Fibroblast of villous mesenchyme (primary cell): ENCODE measurements around the gene SUCLG2. TPM values are rescaled to one million over a fixed set of nuclear protein-coding genes. Genes with fewer than 3 reads are reported as not detected.

ENCODE experiments used
- DNase-seq: peaks from one replicate; pipeline ENCODE4 v3.0.0-alpha.2; 2010; ENCODE audit warnings: low read depth
- H3K4me3 ChIP-seq: 2 replicates; pipeline ENCODE4 v1.5.1; 2011; ENCODE audit warnings: low read depth, mild to moderate bottlenecking, low read length
- total RNA-seq: library from RNA; depleted of rRNA; stranded (reverse); fragments of >200 nt; gene quantifications from 2 replicates; pipeline ENCODE4 v1.2.3, GENCODE V29; 2012
- TF ChIP-seq, protein P1 (sequence below): IDR thresholded peaks from 2 replicates; pipeline ENCODE4 v1.5.1; 2012; ENCODE audit warnings: low read depth, mild to moderate bottlenecking, low read length; ENCODE audit not compliant: insufficient read depth

SUCLG2 gene
- total RNA-seq, 1 donor, result 45.8 TPM

DNA sequence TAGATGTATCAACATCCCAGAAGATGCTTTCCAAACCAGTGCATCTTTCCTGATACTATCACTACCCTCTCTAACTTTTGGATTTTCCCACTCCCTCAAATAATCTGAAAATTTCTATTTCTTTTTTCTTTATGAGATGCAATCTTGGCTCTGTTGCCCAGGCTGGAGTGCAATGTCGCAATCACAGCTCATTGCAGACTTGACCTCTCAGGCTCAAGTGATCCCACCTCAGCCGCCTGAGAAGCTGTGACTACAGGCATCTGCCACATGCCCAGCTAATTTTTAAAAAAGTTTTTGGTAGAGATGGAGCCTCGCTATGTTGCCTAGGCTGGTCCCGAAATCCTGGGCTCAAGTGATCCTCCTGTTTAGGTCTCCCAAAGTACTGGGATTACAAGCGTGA is 239.7 kb downstream of the SUCLG2 start:
- TF ChIP-seq, protein P1, sequence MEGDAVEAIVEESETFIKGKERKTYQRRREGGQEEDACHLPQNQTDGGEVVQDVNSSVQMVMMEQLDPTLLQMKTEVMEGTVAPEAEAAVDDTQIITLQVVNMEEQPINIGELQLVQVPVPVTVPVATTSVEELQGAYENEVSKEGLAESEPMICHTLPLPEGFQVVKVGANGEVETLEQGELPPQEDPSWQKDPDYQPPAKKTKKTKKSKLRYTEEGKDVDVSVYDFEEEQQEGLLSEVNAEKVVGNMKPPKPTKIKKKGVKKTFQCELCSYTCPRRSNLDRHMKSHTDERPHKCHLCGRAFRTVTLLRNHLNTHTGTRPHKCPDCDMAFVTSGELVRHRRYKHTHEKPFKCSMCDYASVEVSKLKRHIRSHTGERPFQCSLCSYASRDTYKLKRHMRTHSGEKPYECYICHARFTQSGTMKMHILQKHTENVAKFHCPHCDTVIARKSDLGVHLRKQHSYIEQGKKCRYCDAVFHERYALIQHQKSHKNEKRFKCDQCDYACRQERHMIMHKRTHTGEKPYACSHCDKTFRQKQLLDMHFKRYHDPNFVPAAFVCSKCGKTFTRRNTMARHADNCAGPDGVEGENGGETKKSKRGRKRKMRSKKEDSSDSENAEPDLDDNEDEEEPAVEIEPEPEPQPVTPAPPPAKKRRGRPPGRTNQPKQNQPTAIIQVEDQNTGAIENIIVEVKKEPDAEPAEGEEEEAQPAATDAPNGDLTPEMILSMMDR, result no peak
- DNase-seq, result peak; percentile 48
- H3K4me3 ChIP-seq, result no peak overlapping the region

DNA sequence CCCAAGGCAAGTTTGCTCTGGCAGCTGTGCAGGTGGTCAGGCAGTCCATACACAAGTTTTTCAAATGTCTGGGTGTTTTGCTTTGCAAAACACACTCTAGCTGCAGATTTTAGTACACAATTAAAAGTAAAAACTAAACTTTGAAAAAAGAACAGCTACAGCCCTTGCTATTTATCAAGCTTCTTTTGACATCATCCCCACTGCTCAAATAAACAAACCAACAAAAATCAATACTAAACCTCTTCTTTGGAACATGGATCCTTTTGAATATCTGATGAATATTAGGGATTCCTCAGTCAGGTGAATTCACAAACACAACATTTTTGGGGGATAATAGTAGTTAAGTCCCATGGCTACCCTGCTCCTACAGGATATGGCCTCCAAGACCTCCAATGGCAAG is 249.2 kb downstream of the SUCLG2 start:
- no peak for DNase-seq
- TF ChIP-seq, protein P1, result no peak

DNA sequence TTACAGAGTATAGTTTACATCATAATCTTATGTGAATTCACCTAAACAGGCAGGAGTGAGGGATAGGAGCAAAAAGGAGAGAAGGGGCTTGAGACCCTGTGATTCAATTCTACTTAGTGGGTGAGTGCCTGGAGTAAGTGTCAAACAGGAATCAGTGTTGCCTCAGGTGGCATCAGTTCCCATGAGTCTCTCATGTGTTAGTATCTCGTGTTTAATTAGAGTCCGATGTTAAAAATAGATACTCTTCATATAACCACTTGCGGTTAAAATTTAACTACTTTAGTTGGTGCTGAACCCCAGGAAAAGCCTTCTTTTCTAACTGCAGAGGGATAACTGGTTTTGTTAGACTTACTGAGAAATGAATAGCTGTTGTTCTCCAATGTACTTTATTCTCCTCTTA is 251.5 kb downstream of the SUCLG2 start:
- H3K4me3 ChIP-seq, result no peak overlapping the region
- TF ChIP-seq, protein P1, result no peak
- DNase-seq, result no peak

More for the DNA sequence above, 249.2 kb downstream of the SUCLG2 start:
- no peak overlapping the region for H3K4me3 ChIP-seq

DNA sequence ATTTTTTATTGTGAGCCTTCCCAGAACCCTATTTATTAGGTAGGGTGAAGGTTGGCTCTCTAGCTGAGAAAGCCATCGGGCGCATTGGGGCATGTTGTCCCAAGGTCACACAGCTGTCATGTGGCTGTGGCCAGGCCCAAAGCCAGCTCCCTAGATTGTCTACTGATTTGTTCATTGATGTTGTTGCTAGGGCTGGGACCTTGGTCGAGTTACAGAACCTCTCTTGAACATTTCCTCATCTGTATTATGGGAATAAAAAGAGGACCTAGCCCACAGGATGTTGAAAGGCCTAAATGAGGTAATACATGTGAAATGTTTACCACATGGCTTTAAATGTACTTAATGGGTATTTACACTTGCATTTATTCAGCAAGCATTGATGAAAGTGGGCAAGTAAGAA is 252.5 kb downstream of the SUCLG2 start:
- TF ChIP-seq, protein P1, result no peak
- peak; percentile 44 for DNase-seq
- H3K4me3 ChIP-seq, result no peak overlapping the region

DNA sequence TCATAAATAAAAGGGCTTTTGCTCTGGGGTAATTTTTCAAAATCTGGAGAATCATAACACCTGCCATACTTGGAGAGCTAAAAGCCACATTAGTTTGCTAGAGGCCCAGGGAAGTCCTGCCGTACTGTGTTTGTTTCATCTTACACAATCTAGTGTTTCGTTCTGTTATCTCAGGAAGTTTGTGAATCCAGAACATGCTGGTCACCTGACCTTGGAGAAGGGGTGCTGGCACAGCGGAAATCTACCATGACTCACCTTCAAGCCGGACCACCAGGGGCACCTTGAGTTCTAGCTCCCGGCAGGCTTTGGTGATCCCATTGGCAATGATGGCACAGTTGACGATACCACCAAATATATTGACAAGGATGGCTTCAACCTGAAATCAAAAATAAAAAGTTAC is 253.9 kb downstream of the SUCLG2 start:
- no peak overlapping the region for H3K4me3 ChIP-seq
- TF ChIP-seq, protein P1, result no peak
- no peak for DNase-seq

DNA sequence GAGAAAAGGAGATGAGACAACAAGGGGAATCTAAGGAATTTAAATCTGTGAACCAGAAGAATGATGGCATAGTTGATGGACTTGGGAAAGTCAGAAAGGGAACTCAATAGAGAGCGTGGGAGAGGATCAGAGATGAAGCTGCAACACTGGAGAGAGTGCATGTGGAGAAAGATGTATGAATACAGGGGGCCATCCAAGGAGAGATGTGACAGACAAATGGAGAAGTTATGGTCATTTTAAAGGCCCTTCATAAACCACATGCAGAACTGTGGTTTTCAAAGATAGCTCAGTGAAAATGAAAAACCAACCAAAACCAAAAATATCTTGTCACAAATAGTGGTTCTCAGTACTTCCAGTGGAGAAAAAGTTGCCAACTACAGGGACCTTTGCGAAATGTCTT is 265.2 kb downstream of the SUCLG2 start:
- DNase-seq, result no peak
- TF ChIP-seq, protein P1, result no peak
- no peak overlapping the region for H3K4me3 ChIP-seq

DNA sequence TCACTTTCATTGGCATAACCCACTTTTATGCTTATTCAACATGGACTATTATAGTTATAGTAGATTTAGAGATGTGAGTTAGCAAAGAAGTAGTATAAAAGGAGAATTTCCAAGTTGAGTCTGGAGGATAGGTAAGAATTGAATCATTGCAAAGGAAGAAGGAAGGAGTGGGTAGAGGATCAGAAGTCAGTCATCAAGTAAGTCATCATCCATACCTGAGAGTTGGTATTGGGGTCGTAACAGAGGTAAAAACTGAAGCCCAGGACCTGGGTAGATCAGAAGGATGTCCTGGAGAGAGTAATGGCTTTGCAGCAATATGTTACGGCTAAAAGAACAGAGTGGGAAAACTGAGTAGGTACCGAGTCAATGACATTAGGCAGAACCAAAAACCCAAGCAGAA is 265.7 kb downstream of the SUCLG2 start:
- TF ChIP-seq, protein P1, result no peak
- no peak for DNase-seq
- H3K4me3 ChIP-seq, result no peak overlapping the region
